Left hindlimb (tissue), 1 donor: ENCODE data around the gene C10orf105.
A peak's percentile ranks its signal among the peaks of the same experiment; 100 is the strongest.

Source experiments
- DNase-seq: peaks from one replicate; pipeline ENCODE4 v3.0.0-alpha.2; 2018

The C10orf105 gene

GRCh38 chr10:71751515-71752224 lies 32.1 kb upstream of the C10orf105 start:
- no peak for DNase-seq

GRCh38 chr10:71750986-71751385 lies 31.4 kb upstream of the C10orf105 start:
- no peak for DNase-seq

- DNase-seq, result no peak
Measured at GRCh38 chr10:71750124-71750841, 30.7 kb upstream of the C10orf105 start.

GRCh38 chr10:71749396-71749795 lies 29.8 kb upstream of the C10orf105 start:
- DNase-seq, result no peak

- DNase-seq, result peak; percentile 76
Measured at GRCh38 chr10:71748671-71749191, 29.2 kb upstream of the C10orf105 start.

GRCh38 chr10:71747551-71748523 lies 28.3 kb upstream of the C10orf105 start:
- DNase-seq, result no peak

GRCh38 chr10:71747039-71747531 lies 27.5 kb upstream of the C10orf105 start:
- no peak for DNase-seq

GRCh38 chr10:71746344-71747037 lies 26.9 kb upstream of the C10orf105 start:
- peak; percentile 58 for DNase-seq

- DNase-seq, result no peak
Measured at GRCh38 chr10:71745664-71746250, 26.2 kb upstream of the C10orf105 start.

GRCh38 chr10:71744897-71745663 lies 25.5 kb upstream of the C10orf105 start:
- no peak for DNase-seq

- DNase-seq, result no peak
Measured at GRCh38 chr10:71743866-71744265, 24.3 kb upstream of the C10orf105 start.

- no peak for DNase-seq
Measured at GRCh38 chr10:71743089-71743838, 23.7 kb upstream of the C10orf105 start.

GRCh38 chr10:71742301-71743088 lies 22.9 kb upstream of the C10orf105 start:
- DNase-seq, result no peak

- no peak for DNase-seq
Measured at GRCh38 chr10:71741671-71742070, 22.1 kb upstream of the C10orf105 start.

- DNase-seq, result no peak
Measured at GRCh38 chr10:71741029-71741428, 21.5 kb upstream of the C10orf105 start.

- DNase-seq, result peak; percentile 69
Measured at GRCh38 chr10:71740069-71740653, 20.6 kb upstream of the C10orf105 start.

- no peak for DNase-seq
Measured at GRCh38 chr10:71739358-71739900, 19.9 kb upstream of the C10orf105 start.

GRCh38 chr10:71737834-71738197 lies 18.2 kb upstream of the C10orf105 start:
- no peak for DNase-seq
